HepG2 (cell line): ENCODE data around the gene SLCO4A1. TPM values are rescaled to one million over a fixed set of nuclear protein-coding genes. Genes with fewer than 3 reads are reported as not detected.

Experiments
- AGO1 ChIP-seq: fragments of 200-400 bp; formaldehyde crosslinking; IDR thresholded peaks from 2 replicates; pipeline ENCODE4 v1.6.1; 2017; ENCODE audit warnings: mild to moderate bottlenecking, low read depth, low read length, moderate library complexity; ENCODE audit not compliant: poor library complexity, severe bottlenecking
- BHLHE40 ChIP-seq: IDR thresholded peaks from 2 replicates; pipeline ENCODE4 v1.6.1; 2011; ENCODE audit warnings: low read length, improper control_type of control experiment
- CTCF ChIP-seq: sonication (generic); formaldehyde crosslinking; IDR thresholded peaks from 2 replicates; pipeline ENCODE4 v1.5.0; 2020; ENCODE audit warnings: mild to moderate bottlenecking, missing genetic modification reagents, moderate library complexity
- ELF3 ChIP-seq: IDR thresholded peaks from 2 replicates; pipeline ENCODE4 v1.6.1; 2016; ENCODE audit warnings: missing genetic modification reagents, missing compliant biosample characterization
- KAT2B ChIP-seq: fragments of 150-350 bp; IDR thresholded peaks from 2 replicates; pipeline ENCODE4 v1.6.1; 2014; ENCODE audit warnings: low read depth, low read length, borderline replicate concordance
- NFKBIZ ChIP-seq: IDR thresholded peaks from 2 replicates; pipeline ENCODE4 v1.6.1; 2018; ENCODE audit warnings: missing genetic modification reagents, missing compliant biosample characterization
- RCOR2 ChIP-seq: IDR thresholded peaks from 2 replicates; pipeline ENCODE4 v1.6.1; 2016; ENCODE audit warnings: missing biosample characterization, missing genetic modification reagents
- SRSF1 ChIP-seq: fragments of 200-400 bp; formaldehyde crosslinking; optimal IDR thresholded peaks from 2 replicates; pipeline ENCODE3; 2017; ENCODE audit warnings: mild to moderate bottlenecking, low read depth, low read length, moderate library complexity
- ZNF318 ChIP-seq: sonication (generic); formaldehyde crosslinking; IDR thresholded peaks from 2 replicates; pipeline ENCODE4 v1.4.0; 2020; ENCODE audit warnings: mild to moderate bottlenecking, missing genetic modification reagents
- polyA plus RNA-seq, 8 experiments: library from polyadenylated mRNA; depleted of rRNA in 3 of 8; stranded (reverse) in 7 of 8; unstranded in 1 of 8; fragments of >200 nt; fragmentation: Illumina TruSeq in 4 of 8; extraction: Trizol in 4 of 8; gene quantifications; 2 replicates each; pipeline versions ENCODE4 v1.2.1 to v1.2.3, GENCODE V29; 2011 to 2016; ENCODE audit warnings: low read depth in 4 of 8, missing spikeins in 1 of 8, mixed read lengths in 1 of 8; ENCODE audit not compliant: insufficient read depth in 1 of 8
- total RNA-seq, 5 experiments: library from RNA; depleted of rRNA; stranded (reverse); fragments of >200 nt; fragmentation: Illumina TruSeq; extraction: Trizol; gene quantifications; 2 replicates each; pipeline ENCODE4 v1.2.3, GENCODE V29; 2016; ENCODE audit warnings: low read depth in 1 of 5
- TF ChIP-seq, protein P1 (sequence below): IDR thresholded peaks from 2 replicates; pipeline ENCODE4 v1.6.1; 2018; ENCODE audit warnings: missing genetic modification reagents, mild to moderate bottlenecking, missing compliant biosample characterization
- TF ChIP-seq, protein P2 (sequence below), 2 experiments: sonication (generic) in 1 of 2; formaldehyde crosslinking in 1 of 2; IDR thresholded peaks; 2 replicates each; pipeline versions ENCODE4 v1.4.0 to v1.6.1; 2016 to 2020; ENCODE audit warnings: borderline replicate concordance in 1 of 2, low read depth in 1 of 2, mild to moderate bottlenecking in 1 of 2, missing genetic modification reagents in 1 of 2

Gene SLCO4A1
- total and polyA plus RNA-seq, 2 of the 13 experiments (the other 11 are each of a cell fraction or from before 2014, with no cell fraction given), result 55.5 to 112 TPM

DNA sequence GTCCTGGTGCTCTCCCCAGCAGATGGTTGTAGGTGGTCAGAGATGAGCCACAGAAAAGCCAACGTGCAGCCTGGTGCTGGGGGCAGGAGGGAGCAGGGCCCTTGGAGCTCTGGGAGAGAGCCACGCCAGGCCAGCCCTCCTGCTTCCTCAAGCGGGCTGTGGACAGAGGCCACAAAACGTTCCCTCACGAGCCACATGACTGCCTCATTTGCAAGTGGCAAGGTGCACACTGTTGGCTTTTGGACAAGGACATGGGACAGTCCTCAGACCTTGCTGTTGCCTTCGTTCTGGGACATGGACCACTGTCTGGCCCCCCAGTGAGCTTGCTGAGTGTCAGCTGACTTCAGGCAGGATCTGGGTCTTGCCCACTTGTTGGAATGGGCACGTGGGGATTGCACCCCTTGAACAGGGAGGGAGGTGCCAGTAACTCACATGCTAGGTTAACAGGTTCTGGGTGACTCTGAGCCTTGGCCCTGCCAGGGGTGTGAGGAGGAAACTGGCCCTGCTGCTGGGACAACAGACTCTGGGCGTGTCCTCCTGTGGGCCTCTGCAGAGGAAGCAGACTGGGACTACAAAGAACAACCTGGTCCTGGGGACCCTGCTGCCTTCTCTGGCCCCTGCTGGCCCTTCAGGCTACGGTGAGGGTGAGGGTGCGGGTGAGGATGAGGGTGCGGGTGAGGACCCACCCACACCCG is 2.6 kb downstream of the SLCO4A1 start (continued):
- TF ChIP-seq RCOR2 (CRISPR knock-in tag), result no peak
- no peak for TF ChIP-seq AGO1
- no peak for TF ChIP-seq CTCF
- TF ChIP-seq ZNF318 (CRISPR knock-in tag), result no peak
- no peak for TF ChIP-seq NFKBIZ (CRISPR knock-in tag)
- TF ChIP-seq, protein P1, sequence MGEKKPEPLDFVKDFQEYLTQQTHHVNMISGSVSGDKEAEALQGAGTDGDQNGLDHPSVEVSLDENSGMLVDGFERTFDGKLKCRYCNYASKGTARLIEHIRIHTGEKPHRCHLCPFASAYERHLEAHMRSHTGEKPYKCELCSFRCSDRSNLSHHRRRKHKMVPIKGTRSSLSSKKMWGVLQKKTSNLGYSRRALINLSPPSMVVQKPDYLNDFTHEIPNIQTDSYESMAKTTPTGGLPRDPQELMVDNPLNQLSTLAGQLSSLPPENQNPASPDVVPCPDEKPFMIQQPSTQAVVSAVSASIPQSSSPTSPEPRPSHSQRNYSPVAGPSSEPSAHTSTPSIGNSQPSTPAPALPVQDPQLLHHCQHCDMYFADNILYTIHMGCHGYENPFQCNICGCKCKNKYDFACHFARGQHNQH (CRISPR knock-in tag), result no peak
- TF ChIP-seq ELF3 (CRISPR knock-in tag), result no peak
- TF ChIP-seq, protein P2, sequence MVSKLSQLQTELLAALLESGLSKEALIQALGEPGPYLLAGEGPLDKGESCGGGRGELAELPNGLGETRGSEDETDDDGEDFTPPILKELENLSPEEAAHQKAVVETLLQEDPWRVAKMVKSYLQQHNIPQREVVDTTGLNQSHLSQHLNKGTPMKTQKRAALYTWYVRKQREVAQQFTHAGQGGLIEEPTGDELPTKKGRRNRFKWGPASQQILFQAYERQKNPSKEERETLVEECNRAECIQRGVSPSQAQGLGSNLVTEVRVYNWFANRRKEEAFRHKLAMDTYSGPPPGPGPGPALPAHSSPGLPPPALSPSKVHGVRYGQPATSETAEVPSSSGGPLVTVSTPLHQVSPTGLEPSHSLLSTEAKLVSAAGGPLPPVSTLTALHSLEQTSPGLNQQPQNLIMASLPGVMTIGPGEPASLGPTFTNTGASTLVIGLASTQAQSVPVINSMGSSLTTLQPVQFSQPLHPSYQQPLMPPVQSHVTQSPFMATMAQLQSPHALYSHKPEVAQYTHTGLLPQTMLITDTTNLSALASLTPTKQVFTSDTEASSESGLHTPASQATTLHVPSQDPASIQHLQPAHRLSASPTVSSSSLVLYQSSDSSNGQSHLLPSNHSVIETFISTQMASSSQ (IDR thresholded peaks at IDR 0.05; ENCODE audit: low read depth), result no peak
- TF ChIP-seq, protein P2 (CRISPR knock-in tag; IDR thresholded peaks at IDR 0.05; ENCODE audit: borderline replicate concordance), result no peak
- no peak for TF ChIP-seq KAT2B
- no peak for TF ChIP-seq SRSF1
- no peak for TF ChIP-seq BHLHE40
